Prostate gland (tissue), 2 donors: ENCODE data around the gene TMEM248.

Experiments
- POLR2A ChIP-seq: fragments of 450-650 bp; IDR thresholded peaks from one replicate; pipeline ENCODE4 v1.6.1; 2016; ENCODE audit warnings: antibody characterized with exemption, mild to moderate bottlenecking
- POLR2AphosphoS5 ChIP-seq: sonication (generic); formaldehyde crosslinking; IDR thresholded peaks from one replicate; pipeline ENCODE4 v1.6.1; 2017; ENCODE audit warnings: antibody characterized with exemption
- TF ChIP-seq, protein P1 (sequence below), 4 experiments: fragments of 200-600 bp in 2 of 4; fragments of 450-650 bp in 2 of 4; sonication (generic) in 2 of 4; IDR thresholded peaks; 1 replicate in 3 of 4; 2 replicates in 1 of 4; pipeline ENCODE4 v1.5.1; 2016 to 2019; ENCODE audit warnings: antibody characterized with exemption in 4 of 4, mild to moderate bottlenecking in 2 of 4, moderate library complexity in 2 of 4

GRCh38 chr7:66953044-66953427, 32.0 kb downstream of the TMEM248 start:
- TF ChIP-seq POLR2A (no peak), POLR2AphosphoS5 (no peak)
- TF ChIP-seq, protein P1, sequence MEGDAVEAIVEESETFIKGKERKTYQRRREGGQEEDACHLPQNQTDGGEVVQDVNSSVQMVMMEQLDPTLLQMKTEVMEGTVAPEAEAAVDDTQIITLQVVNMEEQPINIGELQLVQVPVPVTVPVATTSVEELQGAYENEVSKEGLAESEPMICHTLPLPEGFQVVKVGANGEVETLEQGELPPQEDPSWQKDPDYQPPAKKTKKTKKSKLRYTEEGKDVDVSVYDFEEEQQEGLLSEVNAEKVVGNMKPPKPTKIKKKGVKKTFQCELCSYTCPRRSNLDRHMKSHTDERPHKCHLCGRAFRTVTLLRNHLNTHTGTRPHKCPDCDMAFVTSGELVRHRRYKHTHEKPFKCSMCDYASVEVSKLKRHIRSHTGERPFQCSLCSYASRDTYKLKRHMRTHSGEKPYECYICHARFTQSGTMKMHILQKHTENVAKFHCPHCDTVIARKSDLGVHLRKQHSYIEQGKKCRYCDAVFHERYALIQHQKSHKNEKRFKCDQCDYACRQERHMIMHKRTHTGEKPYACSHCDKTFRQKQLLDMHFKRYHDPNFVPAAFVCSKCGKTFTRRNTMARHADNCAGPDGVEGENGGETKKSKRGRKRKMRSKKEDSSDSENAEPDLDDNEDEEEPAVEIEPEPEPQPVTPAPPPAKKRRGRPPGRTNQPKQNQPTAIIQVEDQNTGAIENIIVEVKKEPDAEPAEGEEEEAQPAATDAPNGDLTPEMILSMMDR (IDR thresholded peaks at IDR 0.05): no peak
